Keratinocyte (primary cell): ENCODE measurements around the gene ATG9B. TPM values are rescaled to one million over a fixed set of nuclear protein-coding genes. Genes with fewer than 3 reads are reported as not detected.

Experiments
- DNase-seq: peaks from one replicate; pipeline ENCODE4 v3.0.0-alpha.2; 2011; ENCODE audit warnings: low read depth, missing footprints, low spot score
- FAIRE-seq: peaks from 2 replicates; lab custom pipeline; 2011; peaks lifted over from hg19 to GRCh38; lab: Jason Lieb, UNC
- H2AFZ ChIP-seq: 2 replicates; pipeline ENCODE4 v1.6.0; 2012; ENCODE audit warnings: low read length, control low read depth, inconsistent platforms; ENCODE audit not compliant: control insufficient read depth
- H3K27ac ChIP-seq: 2 replicates; pipeline ENCODE4 v1.5.1; 2011; ENCODE audit warnings: low read length; ENCODE audit not compliant: control insufficient read depth, insufficient read depth
- H3K27me3 ChIP-seq: 3 replicates; pipeline ENCODE4 v1.6.0; 2011; ENCODE audit warnings: low read length; ENCODE audit not compliant: control insufficient read depth, insufficient read depth; ENCODE audit errors: extremely low read depth
- H3K36me3 ChIP-seq, 2 experiments: 2 replicates in 1 of 2; 3 replicates in 1 of 2; pipeline ENCODE4 v1.5.1; 2011; ENCODE audit warnings: low read length in 2 of 2, mild to moderate bottlenecking in 1 of 2; ENCODE audit not compliant: control insufficient read depth in 2 of 2, insufficient read depth in 2 of 2; ENCODE audit errors: extremely low read depth in 1 of 2
- H3K4me1 ChIP-seq: 3 replicates; pipeline ENCODE4 v1.5.1; 2011; ENCODE audit warnings: low read length; ENCODE audit not compliant: control insufficient read depth, insufficient read depth; ENCODE audit errors: extremely low read depth
- H3K4me2 ChIP-seq: 3 replicates; pipeline ENCODE4 v1.6.0; 2011; ENCODE audit warnings: low read depth, low read length; ENCODE audit not compliant: control insufficient read depth, insufficient read depth; ENCODE audit errors: extremely low read depth
- H3K4me3 ChIP-seq, 3 experiments: fragments of 200-600 bp in 1 of 3; sonication (generic) in 1 of 3; 2 replicates in 2 of 3; 3 replicates in 1 of 3; pipeline ENCODE4 v1.5.1; 2011 to 2016; ENCODE audit warnings: low read length in 3 of 3, mild to moderate bottlenecking in 3 of 3, control low read depth in 2 of 3, inconsistent platforms in 1 of 3, low read depth in 1 of 3, mixed read lengths in 1 of 3, mixed run types in 1 of 3, moderate library complexity in 1 of 3; ENCODE audit not compliant: control insufficient read depth in 2 of 3, insufficient read depth in 2 of 3; ENCODE audit errors: extremely low read depth in 1 of 3
- H3K79me2 ChIP-seq: 2 replicates; pipeline ENCODE4 v1.6.0; 2012; ENCODE audit warnings: low read length; ENCODE audit not compliant: control insufficient read depth, insufficient read depth
- H3K9ac ChIP-seq: 3 replicates; pipeline ENCODE4 v1.6.0; 2011; ENCODE audit warnings: low read length; ENCODE audit not compliant: control insufficient read depth, insufficient read depth; ENCODE audit errors: extremely low read depth
- H3K9me1 ChIP-seq: 3 replicates; pipeline ENCODE4 v1.6.0; 2011; ENCODE audit warnings: low read length; ENCODE audit not compliant: control insufficient read depth, insufficient read depth; ENCODE audit errors: extremely low read depth
- H3K9me3 ChIP-seq: 2 replicates; pipeline ENCODE4 v1.5.1; 2012; ENCODE audit warnings: low read depth, low read length; ENCODE audit not compliant: control insufficient read depth
- H4K20me1 ChIP-seq: 3 replicates; pipeline ENCODE4 v1.6.0; 2011; ENCODE audit warnings: low read length; ENCODE audit not compliant: control insufficient read depth, insufficient read depth; ENCODE audit errors: extremely low read depth
- CTCF ChIP-seq, 3 experiments: IDR thresholded peaks in 1 of 3; conservative IDR thresholded peaks in 1 of 3; optimal IDR thresholded peaks in 1 of 3; 2 replicates in 2 of 3; 3 replicates in 1 of 3; pipeline versions ENCODE3 to v1.5.1; 2011; ENCODE audit warnings: low read length in 3 of 3, mild to moderate bottlenecking in 3 of 3, moderate library complexity in 2 of 3, control low read depth in 1 of 3, inconsistent platforms in 1 of 3; ENCODE audit not compliant: insufficient read depth in 2 of 3; ENCODE audit errors: extremely low read depth in 1 of 3
- EZH2 ChIP-seq: IDR thresholded peaks from one replicate; pipeline ENCODE4 v1.6.1; 2012; ENCODE audit warnings: inconsistent platforms, mild to moderate bottlenecking, low read length, moderate library complexity
- dilution Hi-C: fragments of 300-500 bp; cut with MboI; formaldehyde crosslinking; loops from one replicate; pipeline ENCODE4 v1.7.0; 2020; ENCODE audit warnings: low sequenced_read_pairs; ENCODE audit not compliant: extremely low pct_ligation_motif_present
- polyA plus RNA-seq, 5 experiments: library from polyadenylated mRNA; depleted of rRNA in 3 of 5; stranded (reverse) in 3 of 5; stranded (forward) in 1 of 5; unstranded in 1 of 5; fragments of >200 nt; gene quantifications; 1 replicate in 1 of 5; 2 replicates in 3 of 5; 3 replicates in 1 of 5; pipeline versions ENCODE4 v1.2.1 to v1.2.3, GENCODE V29; 2011 to 2012; ENCODE audit warnings: missing spikeins in 2 of 5, low read depth in 1 of 5, low replicate concordance in 1 of 5

Gene ATG9B
- polyA plus RNA-seq, 1 donor (not counting 4 experiments of a cell fraction or from before 2014, with no cell fraction given) = 0.12 TPM

DNA sequence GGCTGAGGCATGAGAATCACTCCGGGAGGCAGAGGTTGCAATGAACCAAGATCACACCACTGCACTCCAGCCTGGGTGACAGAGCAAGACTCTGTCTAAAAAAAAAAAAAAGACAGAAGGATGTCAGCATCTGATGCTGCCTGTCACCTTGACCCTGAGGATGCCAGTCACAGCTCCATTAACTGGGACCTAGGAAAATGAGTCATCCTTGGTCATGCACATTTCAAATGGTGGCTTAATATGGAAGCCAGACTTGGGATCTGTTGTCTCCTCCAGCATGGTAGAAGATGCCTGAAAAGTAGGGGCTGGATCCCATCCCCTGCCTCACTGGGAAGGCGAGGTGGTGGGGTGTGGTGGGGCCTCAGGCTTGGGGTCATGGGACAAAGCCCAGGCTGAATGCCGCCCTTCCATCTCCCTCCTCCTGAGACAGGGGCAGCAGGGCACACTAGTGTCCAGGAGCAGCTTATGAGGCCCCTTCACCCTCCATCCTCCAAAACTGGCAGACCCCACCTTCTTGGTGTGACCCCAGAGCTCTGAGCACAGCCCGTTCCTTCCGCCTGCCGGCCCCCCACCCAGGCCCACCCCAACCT lies 32.1 kb downstream of the ATG9B start:
- Histone ChIP-seq H3K4me1 (no peaks in the 10 kb centered on the region), H2AFZ (no peak overlapping the region), H3K9me1 (no peaks in the 10 kb centered on the region), H3K4me2 (no peak overlapping the region), H3K79me2 (no peaks in the 10 kb centered on the region), H3K9ac (no peak overlapping the region), H3K36me3 (no peaks in the 10 kb centered on the region), H3K27me3 (no peaks in the 10 kb centered on the region), H4K20me1 (no peaks in the 10 kb centered on the region), H3K27ac (no peak overlapping the region), H3K9me3 (peaks cover 12% of the 10 kb centered on the region), H3K4me3 (no peak overlapping the region)
- TF ChIP-seq EZH2 = no peak
- no peak for TF ChIP-seq CTCF (optimal IDR thresholded peaks at IDR 0.05 in 1 of 3, IDR thresholded peaks at IDR 0.05 in 1 of 3, conservative IDR thresholded peaks at IDR 0.05 in 1 of 3; ENCODE audit: extremely low read depth in 1 of 3, insufficient read depth in 2 of 3, low read length in 3 of 3)
- DNase-seq = no peak
- dilution Hi-C loops = no loop called here
- FAIRE-seq = no peak

DNA sequence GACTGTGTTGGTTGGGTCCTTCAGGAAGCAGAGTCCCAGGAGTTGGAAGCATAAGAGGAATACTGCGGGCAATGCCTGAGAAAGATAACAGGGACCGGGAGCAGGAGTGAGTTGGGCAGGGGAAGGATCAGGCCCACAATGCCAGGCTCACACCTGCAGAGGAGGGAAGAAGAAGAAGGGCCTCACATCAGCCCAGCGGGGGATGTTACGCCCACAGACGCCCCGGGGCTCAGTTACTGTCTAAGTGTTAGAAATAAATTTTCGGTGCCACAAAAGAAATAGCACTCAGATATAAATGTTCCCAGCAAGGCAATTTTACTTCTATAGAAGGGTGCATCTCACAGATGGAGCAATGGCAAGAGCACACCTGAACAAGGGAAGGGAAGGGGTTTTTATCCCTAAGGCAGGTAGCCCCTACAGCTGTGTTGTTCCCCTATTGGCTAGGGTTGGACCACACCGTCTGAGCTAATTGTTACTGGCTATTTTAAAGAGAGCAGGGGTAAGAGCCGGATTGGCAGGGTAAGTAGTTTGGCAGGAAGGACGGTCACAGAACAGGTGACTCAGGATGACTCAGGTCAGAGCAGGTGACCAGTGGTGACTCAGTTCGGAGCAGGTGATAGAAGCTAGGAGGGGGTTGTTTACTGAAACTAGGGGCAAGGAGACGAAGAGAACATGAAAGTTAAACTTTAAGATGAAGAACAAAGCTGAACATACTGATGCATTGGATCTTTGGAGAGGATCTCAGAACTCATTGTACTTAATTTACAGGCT lies 33.7 kb downstream of the ATG9B start, which contains the start of gene NOS3:
Gene NOS3 (plus strand): TSS at position 602 of the 771 bp plus-strand sequence. CDS start 2,787 bp downstream, outside the sequence.
- no peak within 1 kb of the TSS for H3K9ac ChIP-seq
- H3K4me1 ChIP-seq = no peaks in the 10 kb centered on the region
- H3K27me3 ChIP-seq = no peaks in the 10 kb centered on the region
- no peak for TF ChIP-seq EZH2
- no peak for TF ChIP-seq CTCF (optimal IDR thresholded peaks at IDR 0.05 in 1 of 3, IDR thresholded peaks at IDR 0.05 in 1 of 3, conservative IDR thresholded peaks at IDR 0.05 in 1 of 3; ENCODE audit: extremely low read depth in 1 of 3, insufficient read depth in 2 of 3, low read length in 3 of 3)
- no peak within 1 kb of the TSS for H3K27ac ChIP-seq
- DNase-seq (no peak), FAIRE-seq (no peak)
- no peaks in the 10 kb centered on the region for H3K9me1 ChIP-seq
- H3K79me2 ChIP-seq = no peaks in the 10 kb centered on the region
- dilution Hi-C loops = no loop called here
- peaks cover 12% of the 10 kb centered on the region for H3K9me3 ChIP-seq
- no peak within 1 kb of the TSS for H2AFZ ChIP-seq
- no peaks in the 10 kb centered on the region for H3K36me3 ChIP-seq
- no peak within 1 kb of the TSS for H3K4me2 ChIP-seq
- H3K4me3 ChIP-seq = no peak within 1 kb of the TSS
- H4K20me1 ChIP-seq = no peaks in the 10 kb centered on the region
